Stimulated activated CD8-positive, alpha-beta memory T cell treated with anti-CD3 and anti-CD28 coated beads, Interleukin-7, amount 100 ng/mL, for 4 hours (primary cell): Measurements from ENCODE around the gene MAPK7.

ENCODE experiments used
- DNase-seq, 2 donors: peaks; one replicate each; pipeline ENCODE4 v3.0.0-alpha.2; 2020; ENCODE audit warnings: low read depth in 2 of 2

Gene MAPK7

DNA sequence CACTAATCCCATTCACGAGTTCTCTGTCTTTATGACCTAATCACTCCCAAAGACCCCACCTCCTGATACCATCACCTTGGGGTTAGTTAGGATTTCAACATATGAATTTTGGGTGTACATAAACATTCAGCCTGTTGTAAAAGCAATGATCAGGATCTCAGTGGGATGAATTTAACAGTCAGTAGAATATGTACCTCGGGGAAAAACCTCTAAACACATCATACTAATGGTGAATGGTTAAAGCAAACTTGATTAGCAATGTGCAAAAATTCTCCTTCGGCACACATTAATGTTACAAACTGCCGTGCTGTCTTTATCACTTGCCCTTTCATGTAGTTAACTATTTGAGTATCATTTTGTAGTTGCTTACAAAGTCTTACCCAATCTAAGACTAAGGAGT is 42.9 kb downstream of the MAPK7 start:
- no peak for DNase-seq

DNA sequence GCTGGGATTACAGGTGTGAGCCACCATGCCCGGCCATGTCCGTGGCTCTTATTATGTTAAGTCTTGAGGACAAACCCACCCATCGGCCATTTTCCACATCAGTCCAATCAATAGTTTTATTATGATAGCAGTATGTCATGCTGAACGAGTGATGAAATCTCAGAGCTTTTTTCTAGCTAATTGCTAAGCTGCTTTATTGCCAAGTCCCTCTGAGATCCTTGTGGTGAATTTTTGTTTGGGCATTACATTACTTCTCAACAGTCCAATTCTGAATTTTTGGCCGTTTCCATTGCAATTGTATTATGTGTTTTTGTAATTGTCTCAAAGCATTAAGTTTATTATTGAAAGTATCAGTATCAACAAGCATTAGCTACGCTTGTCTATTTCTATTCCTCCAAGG is 43.6 kb downstream of the MAPK7 start:
- no peak for DNase-seq

DNA sequence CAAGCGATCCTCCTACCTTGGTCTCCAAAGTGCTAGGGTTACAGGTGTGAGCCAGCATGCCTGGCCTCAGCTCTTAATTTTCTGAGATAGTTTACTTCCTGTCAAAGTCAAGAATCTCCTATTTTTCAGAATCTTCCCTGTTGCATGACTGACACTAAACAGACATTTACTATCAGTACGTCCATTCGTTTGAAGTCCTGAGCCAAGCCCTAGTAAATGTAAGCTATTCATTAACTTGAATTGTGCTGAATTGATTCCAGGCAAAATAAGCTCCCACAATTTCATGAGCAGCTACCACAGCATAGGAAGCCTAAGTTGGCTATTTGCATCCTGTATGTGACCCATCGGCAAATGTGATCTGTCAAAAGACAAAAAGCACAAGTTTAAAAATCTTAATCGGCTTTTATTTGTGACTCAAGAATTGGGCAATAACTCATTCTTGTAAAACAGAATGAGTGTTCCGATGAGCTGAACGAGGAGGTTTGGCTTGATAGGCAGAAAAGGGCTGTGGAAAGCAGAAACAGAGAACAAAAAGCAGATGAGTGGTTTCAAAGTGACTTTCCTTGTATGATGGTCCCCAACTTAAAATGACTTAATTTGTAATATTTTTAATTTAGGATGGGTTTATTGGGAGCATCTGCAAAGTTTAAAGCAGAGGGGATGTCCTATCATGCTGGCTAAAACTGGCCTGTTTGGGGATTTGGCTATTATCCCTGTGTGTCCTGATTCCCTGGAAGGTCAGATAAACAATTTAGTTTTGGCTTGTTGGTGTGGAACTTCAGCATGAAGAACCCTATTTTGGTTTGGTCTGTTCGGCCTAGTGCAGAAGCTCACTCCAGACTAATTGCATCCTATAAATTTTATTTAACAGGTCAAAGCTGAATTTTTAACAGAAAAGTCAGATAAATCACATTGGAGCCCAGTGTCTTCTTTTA is 46.9 kb downstream of the MAPK7 start:
- no peak for DNase-seq

- no peak for DNase-seq
These were observed 48.3 kb downstream of the MAPK7 start for GRCh38 chr17:19426631-19427030.

- DNase-seq, result no peak
These were observed 53.4 kb downstream of the MAPK7 start for GRCh38 chr17:19431691-19432090.
